ENCODE results near the gene NUB1. TPM values are rescaled to one million over a fixed set of nuclear protein-coding genes. Genes with fewer than 3 reads are reported as not detected.

The NUB1 gene
- total RNA-seq, 6 donors from 2014 or later: 37.0 to 80.0 (median 50.0) TPM

- ATAC-seq (ENCODE audit: low FRiP score in 2 of 2): peak; percentile 50 to 69
- Histone ChIP-seq H3K9me3 (no peaks in the 10 kb centered on the region), H3K36me3 (no peaks in the 10 kb centered on the region), H3K4me1 (peaks cover under 1 to 15% (median 12%) of the 10 kb centered on the region in 4 donors), H3K27ac (no peak overlapping the region), H3K4me3 (no peak overlapping the region), H3K27me3 (peaks cover 0 to 9% (median 2%) of the 10 kb centered on the region in 4 donors)
- 46% methylated on average over 3 of the region's 3 CpGs for WGBS, 2 donors
- DNase-seq: peak in 1 of 2 donors; percentile 66
- no peak for TF ChIP-seq CTCF (IDR thresholded peaks at IDR 0.05)
- no peak for TF ChIP-seq POLR2A (IDR thresholded peaks at IDR 0.05)
- TF ChIP-seq POLR2AphosphoS5 (IDR thresholded peaks at IDR 0.05): peak in 1 of 2 donors; percentile 51
- TF ChIP-seq EP300 (IDR thresholded peaks at IDR 0.05): peak in 1 of 4 donors; percentile 42
Measured at GRCh38 chr7:151415375-151416105, 73.9 kb downstream of the NUB1 start.

GRCh38 chr7:151416112-151416940 is 74.7 kb downstream of the NUB1 start:
- Histone ChIP-seq H3K27ac (peak overlapping the region in 1 of 4 donors; percentile 17), H3K4me1 (peaks cover 0 to 11% (median 10%) of the 10 kb centered on the region in 4 donors), H3K27me3 (peaks cover 0 to 1% (median 0%) of the 10 kb centered on the region in 4 donors), H3K36me3 (no peaks in the 10 kb centered on the region), H3K4me3 (no peak overlapping the region), H3K9me3 (no peaks in the 10 kb centered on the region)
- 70 to 81% methylated on average over 10 of the region's 10 CpGs for WGBS, 2 donors
- TF ChIP-seq POLR2A (IDR thresholded peaks at IDR 0.05) (no peak), CTCF (IDR thresholded peaks at IDR 0.05) (no peak), EP300 (IDR thresholded peaks at IDR 0.05) (no peak), POLR2AphosphoS5 (IDR thresholded peaks at IDR 0.05) (no peak)
- ATAC-seq (ENCODE audit: low FRiP score in 2 of 2) (peak in 1 of 2 donors; percentile 28), DNase-seq (no peak)

GRCh38 chr7:151416941-151417315 is 75.3 kb downstream of the NUB1 start:
- TF ChIP-seq EP300 (IDR thresholded peaks at IDR 0.05) (no peak), POLR2A (IDR thresholded peaks at IDR 0.05) (no peak), POLR2AphosphoS5 (IDR thresholded peaks at IDR 0.05) (no peak), CTCF (IDR thresholded peaks at IDR 0.05) (no peak)
- Histone ChIP-seq H3K27ac (peak overlapping the region in 1 of 4 donors; percentile 17), H3K4me3 (no peak overlapping the region), H3K9me3 (no peaks in the 10 kb centered on the region), H3K27me3 (no peaks in the 10 kb centered on the region), H3K4me1 (peaks cover 0 to 11% (median 10%) of the 10 kb centered on the region in 4 donors), H3K36me3 (no peaks in the 10 kb centered on the region)
- ATAC-seq (ENCODE audit: low FRiP score in 2 of 2): peak; percentile 25 to 27
- DNase-seq: no peak
- WGBS, 2 donors: 57 to 60% methylated on average over 11 of the region's 11 CpGs

GRCh38 chr7:151420144-151420543 is 78.5 kb downstream of the NUB1 start:
- Histone ChIP-seq H3K27ac (no peak overlapping the region), H3K27me3 (no peaks in the 10 kb centered on the region), H3K9me3 (peaks cover 0 to 3% (median 0%) of the 10 kb centered on the region in 4 donors), H3K36me3 (no peaks in the 10 kb centered on the region), H3K4me1 (peaks cover 0 to 11% (median 10%) of the 10 kb centered on the region in 4 donors), H3K4me3 (no peak overlapping the region)
- TF ChIP-seq EP300 (IDR thresholded peaks at IDR 0.05): no peak
- no peak for TF ChIP-seq CTCF (IDR thresholded peaks at IDR 0.05)
- no peak for TF ChIP-seq POLR2A (IDR thresholded peaks at IDR 0.05)
- WGBS, 2 donors: 73 to 74% methylated on average over 5 of the region's 5 CpGs
- no peak for DNase-seq
- ATAC-seq (ENCODE audit: low FRiP score in 2 of 2): no peak
